Adipose tissue (tissue), 3 donors: ENCODE measurements around the gene DCANP1. TPM values are rescaled to one million over a fixed set of nuclear protein-coding genes. Genes with fewer than 3 reads are reported as not detected.

Experiments used
- H3K27ac ChIP-seq: one replicate; pipeline ENCODE4 v1.5.1; 2013; ENCODE audit warnings: low read depth, low read length
- WGBS, 3 donors: extraction: QIAGEN DNeasy Blood & Tissue Kit; methylation state at CpG; one replicate each; pipeline ENCODE4 v1.1.7; 2013; 5-methylcytosine and 5-hydroxymethylcytosine counted together
- polyA plus RNA-seq, 3 donors: library from polyadenylated mRNA; stranded (reverse); fragments of 200-250 nt; gene quantifications; one replicate each; pipeline ENCODE4 v1.2.3, GENCODE V29; 2013
- donor health status: healthy with polysubstance abuse.
- donor health status: Bipolar disorder and iron deficiency.
- donor health status: healthy.

Gene DCANP1
- polyA plus RNA-seq, 3 donors, result not detected

GRCh38 chr5:135482381-135482933 lies 35.3 kb upstream of the DCANP1 start:
- WGBS, 3 donors, result 59 to 61% (median 60%) methylated on average over 9 of the region's 9 CpGs
- no peak overlapping the region for H3K27ac ChIP-seq

GRCh38 chr5:135481909-135482311 lies 34.8 kb upstream of the DCANP1 start:
- no peak overlapping the region for H3K27ac ChIP-seq
- WGBS, 3 donors, result 92 to 97% (median 93%) methylated on average over 4 of the region's 4 CpGs

- no peak overlapping the region for H3K27ac ChIP-seq
- WGBS, 3 donors, result 33 to 53% (median 43%) methylated on average over 5 of the region's 5 CpGs
Observed at GRCh38 chr5:135481387-135481786, 34.2 kb upstream of the DCANP1 start.

- H3K27ac ChIP-seq, result no peak overlapping the region
- 78 to 87% (median 81%) methylated on average over 5 of the region's 5 CpGs for WGBS, 3 donors
Observed at GRCh38 chr5:135480511-135480910, 33.4 kb upstream of the DCANP1 start.

- H3K27ac ChIP-seq, result no peak overlapping the region
- WGBS, 3 donors, result 64 to 90% (median 90%) methylated on average over 4 of the region's 4 CpGs
Observed at GRCh38 chr5:135478938-135479337, 31.8 kb upstream of the DCANP1 start.

GRCh38 chr5:135477613-135478066 lies 30.5 kb upstream of the DCANP1 start:
- WGBS, 3 donors, result 27 to 60% (median 57%) methylated on average over 14 of the region's 14 CpGs

GRCh38 chr5:135476615-135477581 lies 29.8 kb upstream of the DCANP1 start:
- 21 to 49% (median 44%) methylated on average over 23 to 24 of the region's 24 CpGs for WGBS, 3 donors
- H3K27ac ChIP-seq, result no peak overlapping the region

More at GRCh38 chr5:135477613-135478066, 30.5 kb upstream of the DCANP1 start:
- no peak overlapping the region for H3K27ac ChIP-seq

- 67 to 83% (median 81%) methylated on average over 12 of the region's 12 CpGs for WGBS, 3 donors
- H3K27ac ChIP-seq, result no peak overlapping the region
Observed at GRCh38 chr5:135473956-135474670, 27.0 kb upstream of the DCANP1 start.

- WGBS, 3 donors, result 67 to 89% (median 78%) methylated on average over 5 of the region's 5 CpGs
- no peak overlapping the region for H3K27ac ChIP-seq
Observed at GRCh38 chr5:135472141-135472540, 25.0 kb upstream of the DCANP1 start.

GRCh38 chr5:135471726-135472125 lies 24.6 kb upstream of the DCANP1 start:
- no peak overlapping the region for H3K27ac ChIP-seq
- WGBS, 3 donors, result 64 to 84% (median 83%) methylated on average over 4 of the region's 4 CpGs

GRCh38 chr5:135469911-135470310 lies 22.8 kb upstream of the DCANP1 start:
- no peak overlapping the region for H3K27ac ChIP-seq
- 70 to 80% (median 78%) methylated on average over 5 of the region's 5 CpGs for WGBS, 3 donors

GRCh38 chr5:135468541-135468940 lies 21.4 kb upstream of the DCANP1 start:
- H3K27ac ChIP-seq, result no peak overlapping the region
- WGBS, 3 donors, result 72 to 91% (median 84%) methylated on average over 2 of the region's 2 CpGs

GRCh38 chr5:135467871-135468485 lies 20.8 kb upstream of the DCANP1 start:
- whole genome bisulfite sequencing, 3 donors, result 80 to 92% (median 90%) methylated on average over 4 of the region's 4 CpGs
- H3K27ac ChIP-seq, result no peak overlapping the region

GRCh38 chr5:135467051-135467625 lies 20.0 kb upstream of the DCANP1 start:
- 71 to 85% (median 78%) methylated on average over 15 of the region's 15 CpGs for WGBS, 3 donors
- no peak overlapping the region for H3K27ac ChIP-seq

- no peak overlapping the region for H3K27ac ChIP-seq
- WGBS, 3 donors, result 6 to 18% (median 12%) methylated on average over 43 of the region's 43 CpGs
Observed at GRCh38 chr5:135466178-135467050, 19.3 kb upstream of the DCANP1 start.

- H3K27ac ChIP-seq, result no peak overlapping the region
- 51 to 67% (median 64%) methylated on average over 12 of the region's 12 CpGs for WGBS, 3 donors
Observed at GRCh38 chr5:135465391-135466122, 18.4 kb upstream of the DCANP1 start.

GRCh38 chr5:135462304-135462703 lies 15.2 kb upstream of the DCANP1 start:
- WGBS, 3 donors, result 11 to 20% (median 18%) methylated on average over 6 of the region's 6 CpGs
- H3K27ac ChIP-seq, result no peak overlapping the region
